HEK293 (cell line): ENCODE measurements around the gene DIP2B.

Experiments
- CTCF ChIA-PET: fragments of 350-600 bp; formaldehyde crosslinking; extraction: SDS; loops from one replicate; lab custom pipeline; 2021; ENCODE audit warnings: antibody characterized with exemption; lab: Yijun Ruan, JAX
- POLR2A ChIA-PET: fragments of 300-600 bp; formaldehyde crosslinking; extraction: SDS; loops from one replicate; lab custom pipeline; 2020; ENCODE audit warnings: antibody characterized with exemption, inconsistent platforms; lab: Yijun Ruan, JAX
- H3K27ac ChIP-seq: fragments of 200-500 bp; sonication (Bioruptor generic); 2 replicates; pipeline ENCODE4 v1.5.1; 2014; ENCODE audit warnings: low read depth, low read length, control low read depth, inconsistent platforms; ENCODE audit errors: extremely low read depth
- H3K36me3 ChIP-seq, 2 experiments: fragments of 200-500 bp in 1 of 2; sonication (Bioruptor generic) in 1 of 2; 1 replicate in 1 of 2; 2 replicates in 1 of 2; pipeline ENCODE4 v1.5.1; 2014 to 2017; ENCODE audit warnings: inconsistent platforms in 2 of 2, low read length in 2 of 2; ENCODE audit not compliant: control insufficient read depth in 2 of 2, insufficient read depth in 1 of 2
- H3K4me1 ChIP-seq: fragments of 200-500 bp; sonication (Bioruptor generic); 2 replicates; pipeline ENCODE4 v1.5.1; 2014; ENCODE audit warnings: mild to moderate bottlenecking, low read length, inconsistent platforms; ENCODE audit not compliant: control insufficient read depth, insufficient read depth
- H3K4me3 ChIP-seq: 2 replicates; pipeline ENCODE4 v1.5.1; 2011; ENCODE audit warnings: low read depth, mild to moderate bottlenecking, control low read depth, low read length, moderate library complexity
- H3K9me3 ChIP-seq: fragments of 200-500 bp; sonication (Bioruptor generic); 2 replicates; pipeline ENCODE4 v1.5.1; 2014; ENCODE audit warnings: low read depth, low read length, inconsistent platforms; ENCODE audit not compliant: control insufficient read depth, insufficient read depth
- GFI1B ChIP-seq: fragments of 450-650 bp; formaldehyde crosslinking; IDR thresholded peaks from 2 replicates; pipeline ENCODE4 v1.5.1; 2016; ENCODE audit warnings: missing biosample characterization, missing genetic modification characterization
- MZF1 ChIP-seq: fragments of 450-650 bp; formaldehyde crosslinking; IDR thresholded peaks from 2 replicates; pipeline ENCODE4 v1.5.1; 2017; ENCODE audit warnings: missing biosample characterization, missing genetic modification characterization, borderline replicate concordance
- PRDM1 ChIP-seq: fragments of 450-650 bp; formaldehyde crosslinking; IDR thresholded peaks from 2 replicates; pipeline ENCODE4; 2016; ENCODE audit warnings: missing biosample characterization, missing genetic modification characterization
- SCRT2 ChIP-seq: fragments of 450-650 bp; formaldehyde crosslinking; IDR thresholded peaks from 2 replicates; pipeline ENCODE4 v1.5.1; 2016; ENCODE audit warnings: missing biosample characterization, missing genetic modification characterization
- SETDB1 ChIP-seq: IDR thresholded peaks from one replicate; pipeline ENCODE4 v1.6.1; 2017; ENCODE audit warnings: mild to moderate bottlenecking, low read length, moderate library complexity, mixed read lengths; ENCODE audit not compliant: insufficient read length
- ZFP37 ChIP-seq: fragments of 450-650 bp; formaldehyde crosslinking; IDR thresholded peaks from 2 replicates; pipeline ENCODE4 v1.5.1; 2016; ENCODE audit warnings: missing biosample characterization, missing genetic modification characterization
- ZNF10 ChIP-seq: fragments of 450-650 bp; formaldehyde crosslinking; IDR thresholded peaks from 2 replicates; pipeline ENCODE4 v1.5.1; 2017; ENCODE audit warnings: missing biosample characterization, missing genetic modification characterization
- ZNF239 ChIP-seq: fragments of 450-650 bp; formaldehyde crosslinking; IDR thresholded peaks from 2 replicates; pipeline ENCODE4 v1.5.1; 2016; ENCODE audit warnings: missing biosample characterization, missing genetic modification characterization
- ZNF404 ChIP-seq: fragments of 450-650 bp; formaldehyde crosslinking; IDR thresholded peaks from 2 replicates; pipeline ENCODE4 v1.5.1; 2017; ENCODE audit warnings: missing biosample characterization, missing genetic modification characterization
- ZNF48 ChIP-seq: fragments of 450-650 bp; formaldehyde crosslinking; IDR thresholded peaks from 2 replicates; pipeline ENCODE4 v1.5.1; 2016; ENCODE audit warnings: missing biosample characterization, missing genetic modification characterization
- ZNF513 ChIP-seq: fragments of 450-650 bp; IDR thresholded peaks from 2 replicates; pipeline ENCODE4 v1.5.1; 2018; ENCODE audit warnings: missing biosample characterization, missing genetic modification characterization
- ZNF596 ChIP-seq: fragments of 450-650 bp; IDR thresholded peaks from 2 replicates; pipeline ENCODE4 v1.5.0; 2018; ENCODE audit warnings: missing biosample characterization, mild to moderate bottlenecking, missing genetic modification characterization, moderate library complexity
- ZNF600 ChIP-seq: fragments of 450-650 bp; formaldehyde crosslinking; IDR thresholded peaks from 2 replicates; pipeline ENCODE4 v1.5.1; 2016; ENCODE audit warnings: missing biosample characterization, missing genetic modification characterization
- TF ChIP-seq, protein P1 (sequence below): fragments of 450-650 bp; formaldehyde crosslinking; IDR thresholded peaks from 2 replicates; pipeline ENCODE4 v1.5.1; 2016; ENCODE audit warnings: missing biosample characterization, missing genetic modification characterization
- TF ChIP-seq, protein P2 (sequence below): fragments of 450-650 bp; formaldehyde crosslinking; IDR thresholded peaks from 2 replicates; pipeline ENCODE4 v1.5.1; 2016; ENCODE audit warnings: missing biosample characterization, missing genetic modification characterization
- TF ChIP-seq, protein P3 (sequence below): fragments of 450-650 bp; formaldehyde crosslinking; IDR thresholded peaks from 2 replicates; pipeline ENCODE4 v1.5.1; 2017; ENCODE audit warnings: missing biosample characterization, missing genetic modification characterization

Gene DIP2B

GRCh38 chr12:50599366-50600095, 94.7 kb downstream of the DIP2B start (continued):
- no peak for TF ChIP-seq ZNF404 (tag by site-specific recombination)

DNA sequence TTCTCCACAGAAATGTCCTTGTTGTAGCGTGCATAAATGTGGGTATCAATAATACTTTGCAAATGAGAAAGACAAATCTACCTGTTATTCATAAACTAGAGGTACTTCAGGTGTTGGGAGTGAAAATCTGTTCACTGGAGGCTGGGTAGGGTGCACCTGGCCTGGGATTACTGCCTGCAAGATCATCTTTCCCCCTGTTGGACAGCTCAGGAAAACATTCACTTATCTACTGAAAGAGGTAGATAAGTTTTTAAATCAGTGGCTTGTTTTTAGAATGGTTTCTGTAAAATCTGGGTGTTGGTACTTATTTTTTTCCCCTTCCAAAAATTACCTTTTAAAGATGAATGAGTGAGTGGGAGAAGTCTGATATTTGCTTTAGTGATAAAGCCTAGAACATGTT, 95.6 kb downstream of the DIP2B start:
- no peaks in the 10 kb centered on the region for H3K4me1 ChIP-seq
- TF ChIP-seq, protein P1, sequence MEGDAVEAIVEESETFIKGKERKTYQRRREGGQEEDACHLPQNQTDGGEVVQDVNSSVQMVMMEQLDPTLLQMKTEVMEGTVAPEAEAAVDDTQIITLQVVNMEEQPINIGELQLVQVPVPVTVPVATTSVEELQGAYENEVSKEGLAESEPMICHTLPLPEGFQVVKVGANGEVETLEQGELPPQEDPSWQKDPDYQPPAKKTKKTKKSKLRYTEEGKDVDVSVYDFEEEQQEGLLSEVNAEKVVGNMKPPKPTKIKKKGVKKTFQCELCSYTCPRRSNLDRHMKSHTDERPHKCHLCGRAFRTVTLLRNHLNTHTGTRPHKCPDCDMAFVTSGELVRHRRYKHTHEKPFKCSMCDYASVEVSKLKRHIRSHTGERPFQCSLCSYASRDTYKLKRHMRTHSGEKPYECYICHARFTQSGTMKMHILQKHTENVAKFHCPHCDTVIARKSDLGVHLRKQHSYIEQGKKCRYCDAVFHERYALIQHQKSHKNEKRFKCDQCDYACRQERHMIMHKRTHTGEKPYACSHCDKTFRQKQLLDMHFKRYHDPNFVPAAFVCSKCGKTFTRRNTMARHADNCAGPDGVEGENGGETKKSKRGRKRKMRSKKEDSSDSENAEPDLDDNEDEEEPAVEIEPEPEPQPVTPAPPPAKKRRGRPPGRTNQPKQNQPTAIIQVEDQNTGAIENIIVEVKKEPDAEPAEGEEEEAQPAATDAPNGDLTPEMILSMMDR = no peak
- no peak for TF ChIP-seq GFI1B (tag by site-specific recombination)
- TF ChIP-seq ZNF48 (tag by site-specific recombination) = no peak
- TF ChIP-seq MZF1 = no peak
- TF ChIP-seq PRDM1 (tag by site-specific recombination) = no peak
- TF ChIP-seq ZNF600 (tag by site-specific recombination) = no peak
- no peak for TF ChIP-seq SETDB1
- TF ChIP-seq ZNF596 = no peak
- TF ChIP-seq, protein P2, sequence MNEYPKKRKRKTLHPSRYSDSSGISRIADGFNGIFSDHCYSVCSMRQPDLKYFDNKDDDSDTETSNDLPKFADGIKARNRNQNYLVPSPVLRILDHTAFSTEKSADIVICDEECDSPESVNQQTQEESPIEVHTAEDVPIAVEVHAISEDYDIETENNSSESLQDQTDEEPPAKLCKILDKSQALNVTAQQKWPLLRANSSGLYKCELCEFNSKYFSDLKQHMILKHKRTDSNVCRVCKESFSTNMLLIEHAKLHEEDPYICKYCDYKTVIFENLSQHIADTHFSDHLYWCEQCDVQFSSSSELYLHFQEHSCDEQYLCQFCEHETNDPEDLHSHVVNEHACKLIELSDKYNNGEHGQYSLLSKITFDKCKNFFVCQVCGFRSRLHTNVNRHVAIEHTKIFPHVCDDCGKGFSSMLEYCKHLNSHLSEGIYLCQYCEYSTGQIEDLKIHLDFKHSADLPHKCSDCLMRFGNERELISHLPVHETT (tag by site-specific recombination) = no peak
- TF ChIP-seq ZFP37 (tag by site-specific recombination) = no peak
- TF ChIP-seq ZNF513 (tag by site-specific recombination) = no peak
- TF ChIP-seq ZNF239 (tag by site-specific recombination) = no peak
- TF ChIP-seq, protein P3, sequence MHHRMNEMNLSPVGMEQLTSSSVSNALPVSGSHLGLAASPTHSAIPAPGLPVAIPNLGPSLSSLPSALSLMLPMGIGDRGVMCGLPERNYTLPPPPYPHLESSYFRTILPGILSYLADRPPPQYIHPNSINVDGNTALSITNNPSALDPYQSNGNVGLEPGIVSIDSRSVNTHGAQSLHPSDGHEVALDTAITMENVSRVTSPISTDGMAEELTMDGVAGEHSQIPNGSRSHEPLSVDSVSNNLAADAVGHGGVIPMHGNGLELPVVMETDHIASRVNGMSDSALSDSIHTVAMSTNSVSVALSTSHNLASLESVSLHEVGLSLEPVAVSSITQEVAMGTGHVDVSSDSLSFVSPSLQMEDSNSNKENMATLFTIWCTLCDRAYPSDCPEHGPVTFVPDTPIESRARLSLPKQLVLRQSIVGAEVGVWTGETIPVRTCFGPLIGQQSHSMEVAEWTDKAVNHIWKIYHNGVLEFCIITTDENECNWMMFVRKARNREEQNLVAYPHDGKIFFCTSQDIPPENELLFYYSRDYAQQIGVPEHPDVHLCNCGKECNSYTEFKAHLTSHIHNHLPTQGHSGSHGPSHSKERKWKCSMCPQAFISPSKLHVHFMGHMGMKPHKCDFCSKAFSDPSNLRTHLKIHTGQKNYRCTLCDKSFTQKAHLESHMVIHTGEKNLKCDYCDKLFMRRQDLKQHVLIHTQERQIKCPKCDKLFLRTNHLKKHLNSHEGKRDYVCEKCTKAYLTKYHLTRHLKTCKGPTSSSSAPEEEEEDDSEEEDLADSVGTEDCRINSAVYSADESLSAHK (tag by site-specific recombination) = no peak
- TF ChIP-seq ZNF10 (tag by site-specific recombination) = no peak
- no peak for TF ChIP-seq SCRT2
- H3K9me3 ChIP-seq = no peaks in the 10 kb centered on the region
- H3K36me3 ChIP-seq = no peaks in the 10 kb centered on the region
- H3K27ac ChIP-seq = no peak overlapping the region
- ChIA-PET POLR2A (interaction anchor here (0.6 kb wide), 1 partner anchor 645 kb away, joined by 6 read pairs; no protein-coding TSS in a partner anchor), CTCF (interaction anchor here (1.0 kb wide), 1 partner anchor 36 kb away, joined by 3 read pairs; no protein-coding TSS in a partner anchor)
- H3K4me3 ChIP-seq = no peak overlapping the region
